CD4-positive, alpha-beta T cell (primary cell): ENCODE data around the gene OR52W1. TPM values are rescaled to one million over a fixed set of nuclear protein-coding genes. Genes with fewer than 3 reads are reported as not detected.

ENCODE experiments used
- ATAC-seq: fragments of 200-7000 bp; cut with Tn5 transposase; one replicate; pipeline ENCODE4 v1.10.0; 2022; ENCODE audit warnings: mild to moderate bottlenecking; ENCODE audit not compliant: poor library complexity
- CTCF ChIA-PET: fragments of 350-600 bp; sonication (Branson Sonifier 250); formaldehyde crosslinking; loops from one replicate; lab custom pipeline; 2021; ENCODE audit warnings: antibody characterized with exemption, inconsistent platforms; lab: Charles Lee
- POLR2A ChIA-PET: fragments of 350-600 bp; sonication (Branson Sonifier 250); formaldehyde crosslinking; loops from one replicate; lab custom pipeline; 2021; ENCODE audit warnings: antibody characterized with exemption, inconsistent platforms; lab: Charles Lee
- DNase-seq, 14 experiments: peaks; one replicate each; pipeline ENCODE4 v3.0.0-alpha.2; 2013 to 2020; ENCODE audit warnings: mixed read lengths in 2 of 14
- H3K27ac ChIP-seq, 2 donors: one replicate each; pipeline versions ENCODE4 v1.5.1 to v1.7.0; 2013; ENCODE audit warnings: low read length in 2 of 2, low read depth in 1 of 2, mild to moderate bottlenecking in 1 of 2
- H3K27me3 ChIP-seq, 2 experiments: 1 replicate in 1 of 2; 2 replicates in 1 of 2; pipeline versions ENCODE4 v1.6.1 to v1.7.0; 2013; ENCODE audit warnings: low read length in 2 of 2, control low read depth in 1 of 2, mild to moderate bottlenecking in 1 of 2, moderate library complexity in 1 of 2; ENCODE audit not compliant: insufficient read depth in 2 of 2, control insufficient read depth in 1 of 2
- H3K36me3 ChIP-seq: one replicate; pipeline ENCODE4 v1.6.1; 2013; ENCODE audit warnings: low read length, control low read depth; ENCODE audit not compliant: insufficient read depth
- H3K4me1 ChIP-seq: one replicate; pipeline ENCODE4 v1.6.1; 2013; ENCODE audit warnings: low read length, control low read depth; ENCODE audit not compliant: insufficient read depth
- H3K4me3 ChIP-seq: one replicate; pipeline ENCODE4 v1.5.1; 2013; ENCODE audit warnings: mild to moderate bottlenecking, low read length, moderate library complexity
- H3K9me3 ChIP-seq, 2 experiments: 1 replicate in 1 of 2; 2 replicates in 1 of 2; pipeline versions ENCODE4 v1.6.1 to v1.7.0; 2013; ENCODE audit warnings: low read length in 2 of 2, mild to moderate bottlenecking in 2 of 2, control low read depth in 1 of 2, moderate library complexity in 1 of 2; ENCODE audit not compliant: control insufficient read depth in 1 of 2, insufficient read depth in 1 of 2
- H3K27ac Mint-ChIP-seq: one replicate; pipeline ENCODE4 v1.8.0; 2020; ENCODE audit warnings: mixed read lengths
- H3K27me3 Mint-ChIP-seq: one replicate; pipeline ENCODE4 v1.8.0; 2021; ENCODE audit warnings: mixed read lengths
- H3K36me3 Mint-ChIP-seq: one replicate; pipeline ENCODE4 v1.8.0; 2021; ENCODE audit warnings: low read depth, mixed read lengths
- H3K4me1 Mint-ChIP-seq: one replicate; pipeline ENCODE4 v1.8.0; 2021; ENCODE audit warnings: low read depth, mixed read lengths
- H3K4me3 Mint-ChIP-seq: one replicate; pipeline ENCODE4 v1.8.0; 2020; ENCODE audit warnings: mild to moderate bottlenecking, mixed read lengths
- H3K9me3 Mint-ChIP-seq: one replicate; pipeline ENCODE4 v1.8.0; 2020; ENCODE audit warnings: mixed read lengths
- intact Hi-C, 2 experiments: fragments of 100-400 bp; cut with DNase I in 1 of 2; cut with micrococcal nuclease in 1 of 2; formaldehyde crosslinking; loops; one replicate each; pipeline versions ENCODE4 v1.15.1 to v1.9.0; 2023 to 2025; cut with DNase I, micrococcal nuclease
- total RNA-seq, 174 experiments: library from RNA in 2 of 174; stranded (reverse) in 2 of 174; gene quantifications; one replicate each; pipeline ENCODE4 v1.2.3 and lab custom pipeline; 2021 to 2026
- TF ChIP-seq, protein P1 (sequence below): fragments of 200-600 bp; IDR thresholded peaks from one replicate; pipeline ENCODE4 v1.8.0; 2022; ENCODE audit warnings: antibody characterized with exemption, mild to moderate bottlenecking

The OR52W1 gene
- total RNA-seq, 2 experiments from 2014 or later = not detected

GRCh38 chr11:6202041-6202440 lies 3.0 kb downstream of the OR52W1 start:
- Histone ChIP-seq H3K36me3 (peaks cover 2% of the 10 kb centered on the region), H3K4me1 (peaks cover 14% of the 10 kb centered on the region), H3K27me3 (no peaks in the 10 kb centered on the region), H3K4me3 (no peak overlapping the region), H3K27ac (no peak overlapping the region), H3K9me3 (no peaks in the 10 kb centered on the region)
- Mint-ChIP-seq H3K4me3 (no peak overlapping the region), H3K36me3 (peaks cover 17% of the 10 kb centered on the region), H3K9me3 (no peaks in the 10 kb centered on the region), H3K27me3 (no peaks in the 10 kb centered on the region), H3K27ac (no peak overlapping the region), H3K4me1 (peaks cover 22% of the 10 kb centered on the region)
- ChIA-PET CTCF (no interaction called here), POLR2A (no interaction called here)
- TF ChIP-seq, protein P1, sequence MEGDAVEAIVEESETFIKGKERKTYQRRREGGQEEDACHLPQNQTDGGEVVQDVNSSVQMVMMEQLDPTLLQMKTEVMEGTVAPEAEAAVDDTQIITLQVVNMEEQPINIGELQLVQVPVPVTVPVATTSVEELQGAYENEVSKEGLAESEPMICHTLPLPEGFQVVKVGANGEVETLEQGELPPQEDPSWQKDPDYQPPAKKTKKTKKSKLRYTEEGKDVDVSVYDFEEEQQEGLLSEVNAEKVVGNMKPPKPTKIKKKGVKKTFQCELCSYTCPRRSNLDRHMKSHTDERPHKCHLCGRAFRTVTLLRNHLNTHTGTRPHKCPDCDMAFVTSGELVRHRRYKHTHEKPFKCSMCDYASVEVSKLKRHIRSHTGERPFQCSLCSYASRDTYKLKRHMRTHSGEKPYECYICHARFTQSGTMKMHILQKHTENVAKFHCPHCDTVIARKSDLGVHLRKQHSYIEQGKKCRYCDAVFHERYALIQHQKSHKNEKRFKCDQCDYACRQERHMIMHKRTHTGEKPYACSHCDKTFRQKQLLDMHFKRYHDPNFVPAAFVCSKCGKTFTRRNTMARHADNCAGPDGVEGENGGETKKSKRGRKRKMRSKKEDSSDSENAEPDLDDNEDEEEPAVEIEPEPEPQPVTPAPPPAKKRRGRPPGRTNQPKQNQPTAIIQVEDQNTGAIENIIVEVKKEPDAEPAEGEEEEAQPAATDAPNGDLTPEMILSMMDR = no peak
- intact Hi-C loops = no loop called here
- ATAC-seq (no peak), DNase-seq (peak in 1 of 14 experiments; percentile 17)

- peaks cover 30% of the 10 kb centered on the region for H3K36me3 Mint-ChIP-seq
- peaks cover 22% of the 10 kb centered on the region for H3K4me1 Mint-ChIP-seq
- no peaks in the 10 kb centered on the region for H3K27me3 Mint-ChIP-seq
- no peak overlapping the region for H3K4me3 Mint-ChIP-seq
- H3K4me1 ChIP-seq = peaks cover 14% of the 10 kb centered on the region
- ChIA-PET CTCF (no interaction called here), POLR2A (no interaction called here)
- no peak overlapping the region for H3K27ac Mint-ChIP-seq
- H3K27me3 ChIP-seq = no peaks in the 10 kb centered on the region
- no peaks in the 10 kb centered on the region for H3K9me3 ChIP-seq
- H3K4me3 ChIP-seq = no peak overlapping the region
- intact Hi-C loops = no loop called here
- ATAC-seq (peak; percentile 37), DNase-seq (peak in 3 of 14 experiments; percentile 50 to 67 (median 52))
- no peaks in the 10 kb centered on the region for H3K9me3 Mint-ChIP-seq
- TF ChIP-seq, protein P1 = no peak
- no peak overlapping the region for H3K27ac ChIP-seq
- peaks cover 14% of the 10 kb centered on the region for H3K36me3 ChIP-seq
Measured at GRCh38 chr11:6203327-6203726, 4.3 kb downstream of the OR52W1 start.

GRCh38 chr11:6204706-6205105 lies 5.7 kb downstream of the OR52W1 start:
- peaks cover 22% of the 10 kb centered on the region for H3K4me1 Mint-ChIP-seq
- no peaks in the 10 kb centered on the region for H3K9me3 ChIP-seq
- TF ChIP-seq, protein P1 = no peak
- peaks cover 14% of the 10 kb centered on the region for H3K4me1 ChIP-seq
- H3K36me3 Mint-ChIP-seq = peaks cover 41% of the 10 kb centered on the region
- no peak overlapping the region for H3K27ac ChIP-seq
- H3K4me3 Mint-ChIP-seq = no peak overlapping the region
- ChIA-PET CTCF (no interaction called here), POLR2A (no interaction called here)
- H3K27me3 ChIP-seq = no peaks in the 10 kb centered on the region
- no peak for ATAC-seq
- no peak overlapping the region for H3K4me3 ChIP-seq
- no peak overlapping the region for H3K27ac Mint-ChIP-seq
- no peaks in the 10 kb centered on the region for H3K9me3 Mint-ChIP-seq
- intact Hi-C loops = no loop called here
- H3K36me3 ChIP-seq = peaks cover 20% of the 10 kb centered on the region
- no peaks in the 10 kb centered on the region for H3K27me3 Mint-ChIP-seq
- DNase-seq = peak in 2 of 14 experiments; percentile 40 to 50
